Peyer's patch (tissue), 4 donors: ENCODE data around the gene TUBGCP5.

Experiments
- POLR2A ChIP-seq, 2 donors: fragments of 450-650 bp; IDR thresholded peaks; one replicate each; pipeline ENCODE4 v1.5.1; 2017; ENCODE audit warnings: antibody characterized with exemption in 2 of 2, mild to moderate bottlenecking in 2 of 2, moderate library complexity in 2 of 2
- TF ChIP-seq, protein P1 (sequence below), 6 experiments: fragments of 450-650 bp in 4 of 6; fragments of 200-600 bp in 2 of 6; sonication (generic) in 1 of 6; IDR thresholded peaks; one replicate each; pipeline ENCODE4 v1.5.1; 2017 to 2019; ENCODE audit warnings: antibody characterized with exemption in 6 of 6, mild to moderate bottlenecking in 3 of 6, moderate library complexity in 1 of 6

DNA sequence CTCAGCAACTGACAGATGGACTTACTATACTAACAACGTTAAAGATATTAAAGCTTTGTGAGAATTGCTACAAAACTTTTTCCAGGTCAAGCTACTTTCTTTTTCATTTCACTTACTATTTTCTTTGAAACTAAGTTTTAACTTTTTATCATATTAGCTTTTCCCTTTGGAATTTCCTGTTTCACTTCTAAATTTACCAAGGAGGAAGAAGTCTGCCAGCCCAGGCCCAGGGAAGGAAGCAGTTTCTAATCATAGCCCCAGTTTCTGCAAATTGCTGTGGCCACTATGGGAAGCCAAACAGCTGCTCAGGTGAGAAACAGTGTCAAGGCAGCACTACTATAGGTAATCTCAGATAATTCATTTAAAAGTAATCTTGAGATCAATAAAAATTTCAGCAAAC, 77.6 kb downstream of the TUBGCP5 start:
- no peak for TF ChIP-seq POLR2A (IDR thresholded peaks at IDR 0.05)
- TF ChIP-seq, protein P1, sequence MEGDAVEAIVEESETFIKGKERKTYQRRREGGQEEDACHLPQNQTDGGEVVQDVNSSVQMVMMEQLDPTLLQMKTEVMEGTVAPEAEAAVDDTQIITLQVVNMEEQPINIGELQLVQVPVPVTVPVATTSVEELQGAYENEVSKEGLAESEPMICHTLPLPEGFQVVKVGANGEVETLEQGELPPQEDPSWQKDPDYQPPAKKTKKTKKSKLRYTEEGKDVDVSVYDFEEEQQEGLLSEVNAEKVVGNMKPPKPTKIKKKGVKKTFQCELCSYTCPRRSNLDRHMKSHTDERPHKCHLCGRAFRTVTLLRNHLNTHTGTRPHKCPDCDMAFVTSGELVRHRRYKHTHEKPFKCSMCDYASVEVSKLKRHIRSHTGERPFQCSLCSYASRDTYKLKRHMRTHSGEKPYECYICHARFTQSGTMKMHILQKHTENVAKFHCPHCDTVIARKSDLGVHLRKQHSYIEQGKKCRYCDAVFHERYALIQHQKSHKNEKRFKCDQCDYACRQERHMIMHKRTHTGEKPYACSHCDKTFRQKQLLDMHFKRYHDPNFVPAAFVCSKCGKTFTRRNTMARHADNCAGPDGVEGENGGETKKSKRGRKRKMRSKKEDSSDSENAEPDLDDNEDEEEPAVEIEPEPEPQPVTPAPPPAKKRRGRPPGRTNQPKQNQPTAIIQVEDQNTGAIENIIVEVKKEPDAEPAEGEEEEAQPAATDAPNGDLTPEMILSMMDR (IDR thresholded peaks at IDR 0.05): no peak
